Brain microvascular endothelial cell (primary cell): ENCODE data around the gene SPI1.

Experiments used
- DNase-seq: peaks from one replicate; pipeline ENCODE4 v3.0.0-alpha.2; 2020
- H3K27ac ChIP-seq: fragments of 250-450 bp; sonication (Bioruptor Pico); 2 replicates; pipeline ENCODE4 v1.5.1; 2020; ENCODE audit warnings: mild to moderate bottlenecking, moderate library complexity
- H3K27me3 ChIP-seq: fragments of 250-450 bp; sonication (Bioruptor Pico); replicated peaks from 2 replicates; pipeline ENCODE4 v1.5.1; 2020; ENCODE audit warnings: mild to moderate bottlenecking
- H3K36me3 ChIP-seq: fragments of 250-450 bp; sonication (Bioruptor Pico); replicated peaks from 2 replicates; pipeline ENCODE4 v1.5.1; 2020; ENCODE audit warnings: mild to moderate bottlenecking
- H3K4me3 ChIP-seq: 2 replicates; pipeline ENCODE4 v1.5.1; 2011; ENCODE audit warnings: low read depth, mild to moderate bottlenecking, control low read depth, low read length, moderate library complexity
- in situ Hi-C: cut with HindIII; loops from 2 replicates; pipeline ENCODE4 v1.10.0; 2017; ENCODE audit warnings: low sequenced_read_pairs, low pct_ligation_motif_present
- TF ChIP-seq, protein P1 (sequence below): IDR thresholded peaks from 2 replicates; pipeline ENCODE4 v1.5.1; 2011; ENCODE audit warnings: low read depth, mild to moderate bottlenecking, moderate library complexity, low read length, control low read depth, inconsistent platforms; ENCODE audit errors: missing control alignments

The SPI1 gene

DNA sequence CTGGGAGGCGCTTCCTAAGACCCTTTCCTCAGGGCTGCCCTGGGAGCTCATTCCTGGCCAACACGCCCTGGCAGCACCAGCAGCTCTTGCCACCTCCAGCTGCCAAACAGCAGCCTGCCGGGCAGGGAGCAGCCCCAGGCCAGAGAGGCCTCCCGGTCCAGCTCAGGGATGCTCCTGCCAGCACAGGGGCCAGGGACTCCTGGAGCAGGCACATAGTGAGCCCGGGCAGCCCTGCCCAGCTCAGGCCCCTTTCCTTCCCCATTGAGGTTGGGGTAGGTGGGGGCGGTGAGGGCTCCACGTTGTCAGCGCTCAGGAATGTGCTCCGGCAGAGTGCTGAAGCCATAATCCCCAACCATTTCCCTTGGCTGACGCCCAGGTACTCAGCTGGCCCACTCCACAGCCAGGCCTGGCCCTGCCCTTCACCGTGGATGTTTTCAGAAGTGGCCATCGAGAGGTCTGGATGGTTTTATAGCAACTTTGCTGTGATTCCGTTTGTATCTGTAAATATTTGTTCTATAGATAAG is 37.7 kb upstream of the SPI1 start:
- peaks cover 60% of the 10 kb centered on the region for H3K36me3 ChIP-seq
- peak; percentile 89 for DNase-seq
- TF ChIP-seq, protein P1, sequence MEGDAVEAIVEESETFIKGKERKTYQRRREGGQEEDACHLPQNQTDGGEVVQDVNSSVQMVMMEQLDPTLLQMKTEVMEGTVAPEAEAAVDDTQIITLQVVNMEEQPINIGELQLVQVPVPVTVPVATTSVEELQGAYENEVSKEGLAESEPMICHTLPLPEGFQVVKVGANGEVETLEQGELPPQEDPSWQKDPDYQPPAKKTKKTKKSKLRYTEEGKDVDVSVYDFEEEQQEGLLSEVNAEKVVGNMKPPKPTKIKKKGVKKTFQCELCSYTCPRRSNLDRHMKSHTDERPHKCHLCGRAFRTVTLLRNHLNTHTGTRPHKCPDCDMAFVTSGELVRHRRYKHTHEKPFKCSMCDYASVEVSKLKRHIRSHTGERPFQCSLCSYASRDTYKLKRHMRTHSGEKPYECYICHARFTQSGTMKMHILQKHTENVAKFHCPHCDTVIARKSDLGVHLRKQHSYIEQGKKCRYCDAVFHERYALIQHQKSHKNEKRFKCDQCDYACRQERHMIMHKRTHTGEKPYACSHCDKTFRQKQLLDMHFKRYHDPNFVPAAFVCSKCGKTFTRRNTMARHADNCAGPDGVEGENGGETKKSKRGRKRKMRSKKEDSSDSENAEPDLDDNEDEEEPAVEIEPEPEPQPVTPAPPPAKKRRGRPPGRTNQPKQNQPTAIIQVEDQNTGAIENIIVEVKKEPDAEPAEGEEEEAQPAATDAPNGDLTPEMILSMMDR = no peak
- in situ Hi-C loops = no loop called here
- no peaks in the 10 kb centered on the region for H3K27me3 ChIP-seq
- H3K4me3 ChIP-seq = no peak overlapping the region
- H3K27ac ChIP-seq = peak overlapping the region; percentile 33

DNA sequence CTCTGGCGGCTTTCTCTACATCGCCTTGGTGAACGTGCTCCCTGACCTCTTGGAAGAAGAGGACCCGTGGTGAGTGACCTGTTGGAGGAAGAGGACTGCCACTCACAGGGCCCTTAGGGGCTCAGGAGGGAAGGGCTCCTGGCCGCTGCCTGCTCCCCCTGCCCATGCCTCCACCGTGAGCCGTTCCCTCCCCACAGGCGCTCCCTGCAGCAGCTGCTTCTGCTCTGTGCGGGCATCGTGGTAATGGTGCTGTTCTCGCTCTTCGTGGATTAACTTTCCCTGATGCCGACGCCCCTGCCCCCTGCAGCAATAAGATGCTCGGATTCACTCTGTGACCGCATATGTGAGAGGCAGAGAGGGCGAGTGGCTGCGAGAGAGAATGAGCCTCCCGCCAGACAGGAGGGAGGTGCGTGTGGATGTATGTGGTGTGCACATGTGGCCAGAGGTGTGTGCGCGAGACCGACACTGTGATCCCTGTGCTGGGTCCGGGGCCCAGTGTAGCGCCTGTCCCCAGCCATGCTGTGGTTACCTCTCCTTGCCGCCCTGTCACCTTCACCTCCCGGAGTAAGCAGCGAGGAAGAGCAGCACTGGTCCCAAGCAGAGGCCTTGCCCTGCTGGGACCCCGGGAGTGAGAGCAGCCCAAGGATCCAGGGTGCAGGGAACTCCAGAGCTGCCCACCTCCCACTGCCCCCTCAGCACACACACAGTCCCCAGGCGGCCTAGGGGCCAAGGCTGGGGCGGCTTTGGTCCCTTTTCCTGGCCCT is 36.9 kb upstream of the SPI1 start:
- Histone ChIP-seq H3K27me3 (no peaks in the 10 kb centered on the region), H3K27ac (peak overlapping the region; percentile 33), H3K4me3 (no peak overlapping the region), H3K36me3 (peaks cover 55% of the 10 kb centered on the region)
- no peak for DNase-seq
- in situ Hi-C loops = no loop called here
- TF ChIP-seq, protein P1 = no peak

DNA sequence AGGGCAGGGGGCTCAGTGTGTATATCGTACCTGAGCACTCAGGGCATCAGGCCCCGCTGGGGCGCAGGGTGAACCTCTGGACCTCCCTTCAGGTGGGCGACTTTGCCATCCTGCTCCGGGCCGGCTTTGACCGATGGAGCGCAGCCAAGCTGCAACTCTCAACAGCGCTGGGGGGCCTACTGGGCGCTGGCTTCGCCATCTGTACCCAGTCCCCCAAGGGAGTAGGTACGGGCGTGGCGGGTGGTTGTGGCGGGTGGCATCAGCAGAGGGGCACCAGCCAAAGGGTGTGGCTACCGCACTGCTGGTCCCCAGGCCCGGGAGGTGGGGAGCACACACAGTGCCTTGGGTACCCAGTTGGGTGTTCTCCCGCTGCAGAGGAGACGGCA is 36.3 kb upstream of the SPI1 start:
- Histone ChIP-seq H3K36me3 (peaks cover 49% of the 10 kb centered on the region), H3K4me3 (no peak overlapping the region), H3K27ac (no peak overlapping the region), H3K27me3 (no peaks in the 10 kb centered on the region)
- in situ Hi-C loops = no loop called here
- DNase-seq = no peak
- TF ChIP-seq, protein P1 = no peak

DNA sequence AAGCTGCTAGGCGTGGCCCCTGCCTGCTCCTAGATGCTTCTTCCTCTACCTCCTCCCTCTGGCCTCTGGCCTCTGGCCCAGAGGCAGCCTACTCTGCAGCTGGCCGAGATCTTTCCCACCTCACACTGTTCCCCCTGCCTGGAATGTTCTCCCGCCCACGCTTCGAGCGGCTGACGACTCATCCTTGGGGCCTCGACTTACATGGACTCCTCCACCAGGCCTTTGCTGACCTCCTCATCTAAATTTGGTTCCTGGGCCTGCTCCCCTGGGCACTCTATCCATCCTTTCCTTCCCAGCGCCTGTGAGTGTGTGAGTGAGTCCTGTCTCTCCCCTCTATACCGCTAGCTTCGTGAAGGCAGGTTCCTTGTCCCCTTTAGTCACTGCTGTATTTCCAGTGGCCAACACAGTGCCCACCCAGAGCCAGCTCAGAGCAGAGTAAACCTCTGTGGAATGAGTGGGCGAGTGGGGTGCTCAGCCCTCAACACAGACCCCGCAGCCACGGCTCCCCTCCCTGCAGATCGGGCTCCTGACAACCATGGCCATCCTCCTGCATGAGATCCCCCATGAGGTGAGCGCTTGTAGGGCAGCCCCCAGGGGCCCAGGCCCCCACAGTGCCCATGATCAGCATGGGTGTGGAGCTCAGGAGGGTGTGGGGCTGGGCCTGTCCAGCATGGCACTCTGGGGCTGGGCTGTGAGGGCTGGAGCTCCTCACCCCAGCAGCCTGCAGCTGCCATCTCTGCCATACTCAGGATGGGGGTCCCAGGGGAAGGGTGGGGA is 35.7 kb upstream of the SPI1 start:
- peak; percentile 58 for DNase-seq
- Histone ChIP-seq H3K27me3 (no peaks in the 10 kb centered on the region), H3K36me3 (peaks cover 46% of the 10 kb centered on the region), H3K27ac (no peak overlapping the region), H3K4me3 (no peak overlapping the region)
- TF ChIP-seq, protein P1 = no peak
- in situ Hi-C loops = no loop called here

DNA sequence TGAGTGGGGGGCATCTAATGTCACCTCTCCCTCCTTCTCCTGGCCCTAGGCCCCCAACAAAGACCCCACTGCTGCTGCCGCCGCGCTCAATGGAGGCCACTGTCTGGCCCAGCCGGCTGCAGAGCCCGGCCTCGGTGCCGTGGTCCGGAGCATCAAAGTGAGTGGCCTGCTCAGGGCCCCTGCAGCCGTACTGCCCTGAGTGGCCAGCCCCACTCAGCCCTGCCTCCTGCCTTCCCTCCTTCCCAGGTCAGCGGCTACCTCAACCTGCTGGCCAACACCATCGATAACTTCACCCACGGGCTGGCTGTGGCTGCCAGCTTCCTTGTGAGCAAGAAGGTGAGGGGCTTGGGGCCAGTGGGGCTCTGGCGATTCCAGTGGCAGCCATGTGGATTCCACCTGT is 35.0 kb upstream of the SPI1 start:
- in situ Hi-C loops = no loop called here
- Histone ChIP-seq H3K27me3 (no peaks in the 10 kb centered on the region), H3K36me3 (peaks cover 38% of the 10 kb centered on the region), H3K27ac (no peak overlapping the region), H3K4me3 (no peak overlapping the region)
- no peak for DNase-seq
- TF ChIP-seq, protein P1 = no peak
